OCI-LY7 (cell line): ENCODE results near the gene OLFM2. TPM values are rescaled to one million over a fixed set of nuclear protein-coding genes. Genes with fewer than 3 reads are reported as not detected.
"Not testable (repeated sequence)": the region's sequence is repeated elsewhere in the genome, so short reads cannot be mapped to it uniquely, and the experiment has no call there.

Experiments
- BruUV-seq: library from RNA; stranded (reverse); fragments of 400-500 nt; replicated peaks from 2 replicates; lab custom pipeline; 2021; lab: Mats Ljungman, UMichigan
- CTCF ChIA-PET: fragments of 300-600 bp; sonication (Branson Sonifier 250); formaldehyde crosslinking; loops from one replicate; lab custom pipeline; 2022; ENCODE audit warnings: antibody characterized with exemption; ENCODE audit not compliant: unreplicated experiment; lab: Charles Lee
- POLR2A ChIA-PET: fragments of 300-600 bp; sonication (Branson Sonifier 250); formaldehyde crosslinking; loops from one replicate; lab custom pipeline; 2022; ENCODE audit warnings: antibody characterized with exemption; lab: Charles Lee
- DNase-seq: peaks from one replicate; pipeline ENCODE4 v3.0.0-alpha.2; 2015; ENCODE audit warnings: low spot score
- H2AFZ ChIP-seq: fragments of 200-600 bp; sonication (generic), shearing (Covaris generic); 2 replicates; pipeline ENCODE4 v1.6.1; 2014; ENCODE audit warnings: mild to moderate bottlenecking, antibody characterized with exemption, low read length, moderate library complexity
- H3K27ac ChIP-seq: fragments of 200-600 bp; sonication (generic); 2 replicates; pipeline ENCODE4 v1.5.1; 2014; ENCODE audit warnings: mixed run types, low read depth, mild to moderate bottlenecking, moderate library complexity, low read length, inconsistent platforms; ENCODE audit not compliant: poor library complexity, severe bottlenecking
- H3K36me3 ChIP-seq: fragments of 200-600 bp; sonication (generic); 2 replicates; pipeline ENCODE4 v1.6.1; 2014; ENCODE audit warnings: mild to moderate bottlenecking, antibody characterized with exemption, low read length, moderate library complexity, mixed read lengths; ENCODE audit not compliant: insufficient read depth
- H3K4me1 ChIP-seq: fragments of 200-600 bp; sonication (generic); 2 replicates; pipeline ENCODE4 v1.5.1; 2014; ENCODE audit warnings: mild to moderate bottlenecking, low read length; ENCODE audit not compliant: insufficient read depth, poor library complexity, severe bottlenecking
- H3K4me2 ChIP-seq: fragments of 200-600 bp; sonication (generic); 2 replicates; pipeline ENCODE4 v1.6.1; 2014; ENCODE audit warnings: mild to moderate bottlenecking, low read length
- H3K4me3 ChIP-seq: fragments of 200-600 bp; sonication (generic); 2 replicates; pipeline ENCODE4 v1.5.1; 2014; ENCODE audit warnings: mild to moderate bottlenecking, low read depth, low read length; ENCODE audit not compliant: poor library complexity, severe bottlenecking
- H3K79me2 ChIP-seq: fragments of 200-600 bp; sonication (generic); 2 replicates; pipeline ENCODE4 v1.6.1; 2016; ENCODE audit warnings: low read depth, mild to moderate bottlenecking, low read length, moderate library complexity, mixed read lengths; ENCODE audit not compliant: insufficient read depth
- H3K9me2 ChIP-seq: fragments of 200-600 bp; sonication (generic); 2 replicates; pipeline ENCODE4 v1.6.1; 2016; ENCODE audit warnings: mild to moderate bottlenecking, low read length, mixed read lengths; ENCODE audit not compliant: insufficient read depth
- H3K9me3 ChIP-seq: fragments of 200-600 bp; sonication (generic); 2 replicates; pipeline ENCODE4 v1.6.1; 2014; ENCODE audit warnings: mild to moderate bottlenecking, mixed run types, low read length, mixed read lengths
- H4K20me1 ChIP-seq: fragments of 200-600 bp; sonication (generic); 2 replicates; pipeline ENCODE4 v1.6.1; 2014; ENCODE audit warnings: mild to moderate bottlenecking, antibody characterized with exemption, low read length, moderate library complexity, mixed read lengths; ENCODE audit not compliant: insufficient read depth
- EZH2phosphoT487 ChIP-seq: fragments of 200-600 bp; sonication (generic); IDR thresholded peaks from 2 replicates; pipeline ENCODE4 v1.6.1; 2018; ENCODE audit warnings: low read depth, borderline replicate concordance, mild to moderate bottlenecking, mixed run types, antibody characterized with exemption, low read length, moderate library complexity, mixed read lengths
- intact Hi-C: fragments of 100-400 bp; cut with micrococcal nuclease; formaldehyde crosslinking; loops from one replicate; pipeline ENCODE4 v1.10.0; 2022; ENCODE audit not compliant: unreplicated experiment
- total RNA-seq, 2 experiments: library from RNA; depleted of rRNA in 1 of 2; stranded (reverse); fragments of >200 nt in 1 of 2; shearing (Covaris generic) in 1 of 2; gene quantifications; 2 replicates each; pipeline ENCODE4 v1.2.3, GENCODE V29; 2014 to 2022
- TF ChIP-seq, protein P1 (sequence below): fragments of 200-600 bp; sonication (generic); conservative IDR thresholded peaks from 2 replicates; pipeline ENCODE4 v1.5.1; 2014; ENCODE audit warnings: mild to moderate bottlenecking, antibody characterized with exemption, low read length, moderate library complexity, mixed read lengths

The OLFM2 gene
- total RNA-seq, 2 experiments from 2014 or later, result not detected

DNA sequence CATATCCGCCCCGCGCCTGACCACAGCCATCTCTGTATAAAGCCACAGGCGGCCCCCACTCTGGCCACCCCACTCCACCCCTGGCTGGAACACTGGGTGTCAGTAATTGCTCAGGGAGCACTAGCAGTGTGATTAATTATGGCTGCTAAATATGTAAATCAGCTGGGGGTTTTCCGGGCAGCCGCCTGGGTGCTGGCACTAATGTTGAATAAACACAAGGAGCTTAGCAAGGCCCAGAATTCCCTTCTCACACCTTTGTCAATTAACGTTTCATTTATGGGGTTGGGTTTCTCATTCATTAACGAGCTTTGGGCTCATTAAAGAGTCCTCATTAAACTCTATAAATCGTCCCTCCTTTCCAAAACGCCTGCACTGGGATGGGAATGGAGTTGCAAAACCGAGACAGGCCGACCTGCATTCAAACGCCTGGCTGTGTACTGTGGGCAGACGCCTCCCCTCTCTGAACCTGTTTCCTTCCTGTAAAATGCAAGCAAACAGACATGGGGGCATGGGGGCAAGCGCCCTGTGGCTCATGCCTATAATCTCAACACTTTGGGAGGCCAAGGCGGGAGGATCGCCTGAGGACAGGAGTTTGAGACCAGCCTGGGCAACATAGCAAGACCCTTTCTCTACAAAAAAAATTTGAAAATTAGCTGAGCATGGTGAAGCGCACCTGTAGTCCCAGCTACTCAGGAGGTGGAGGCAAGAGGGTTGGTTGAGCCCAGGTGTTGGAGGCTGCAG, 17.7 kb upstream of the OLFM2 start:
- intact Hi-C loops, result no loop called here

DNA sequence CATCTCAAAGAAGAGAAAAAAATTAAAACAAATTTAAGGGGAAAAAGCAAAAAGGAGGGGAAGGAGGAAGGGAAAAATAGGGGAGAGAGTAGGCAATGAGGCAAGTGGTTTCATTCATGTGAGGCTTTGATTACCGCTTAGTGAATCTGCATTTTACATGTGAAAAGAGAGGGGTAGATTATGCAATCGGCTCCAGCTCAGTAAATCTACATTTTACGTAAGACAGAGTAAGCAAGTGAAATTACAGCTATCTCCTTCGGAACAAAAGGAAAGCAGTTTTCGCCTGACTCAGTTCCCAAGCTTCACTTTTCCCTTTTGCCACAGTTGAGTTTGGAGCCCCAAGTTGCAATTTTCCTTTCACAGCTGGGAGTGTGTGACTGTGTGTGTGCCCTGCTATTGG, 16.0 kb upstream of the OLFM2 start:
- no peaks in the 10 kb centered on the region for H4K20me1 ChIP-seq
- ChIA-PET CTCF (no interaction called here), POLR2A (interaction anchor here (0.8 kb wide), 1 partner anchor 9 kb away, joined by 3 read pairs; no protein-coding TSS in a partner anchor)
- H3K36me3 ChIP-seq, result no peaks in the 10 kb centered on the region
- H3K9me2 ChIP-seq, result no peaks in the 10 kb centered on the region
- no peak overlapping the region for H3K27ac ChIP-seq
- no peak overlapping the region for H2AFZ ChIP-seq
- H3K4me1 ChIP-seq, result no peaks in the 10 kb centered on the region
- DNase-seq, result no peak
- no peak overlapping the region for H3K4me3 ChIP-seq
- H3K79me2 ChIP-seq, result no peaks in the 10 kb centered on the region
- no peaks in the 10 kb centered on the region for H3K9me3 ChIP-seq
- no TSS peak for BruUV-seq
- intact Hi-C loops, result no loop called here
- H3K4me2 ChIP-seq, result no peak overlapping the region
- TF ChIP-seq, protein P1, sequence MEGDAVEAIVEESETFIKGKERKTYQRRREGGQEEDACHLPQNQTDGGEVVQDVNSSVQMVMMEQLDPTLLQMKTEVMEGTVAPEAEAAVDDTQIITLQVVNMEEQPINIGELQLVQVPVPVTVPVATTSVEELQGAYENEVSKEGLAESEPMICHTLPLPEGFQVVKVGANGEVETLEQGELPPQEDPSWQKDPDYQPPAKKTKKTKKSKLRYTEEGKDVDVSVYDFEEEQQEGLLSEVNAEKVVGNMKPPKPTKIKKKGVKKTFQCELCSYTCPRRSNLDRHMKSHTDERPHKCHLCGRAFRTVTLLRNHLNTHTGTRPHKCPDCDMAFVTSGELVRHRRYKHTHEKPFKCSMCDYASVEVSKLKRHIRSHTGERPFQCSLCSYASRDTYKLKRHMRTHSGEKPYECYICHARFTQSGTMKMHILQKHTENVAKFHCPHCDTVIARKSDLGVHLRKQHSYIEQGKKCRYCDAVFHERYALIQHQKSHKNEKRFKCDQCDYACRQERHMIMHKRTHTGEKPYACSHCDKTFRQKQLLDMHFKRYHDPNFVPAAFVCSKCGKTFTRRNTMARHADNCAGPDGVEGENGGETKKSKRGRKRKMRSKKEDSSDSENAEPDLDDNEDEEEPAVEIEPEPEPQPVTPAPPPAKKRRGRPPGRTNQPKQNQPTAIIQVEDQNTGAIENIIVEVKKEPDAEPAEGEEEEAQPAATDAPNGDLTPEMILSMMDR, result no peak
- no peak for TF ChIP-seq EZH2phosphoT487

More for the DNA sequence above, 17.7 kb upstream of the OLFM2 start:
- H3K9me2 ChIP-seq, result no peaks in the 10 kb centered on the region
- BruUV-seq, result no TSS peak
- no peak for TF ChIP-seq EZH2phosphoT487
- TF ChIP-seq, protein P1, result no peak
- no peaks in the 10 kb centered on the region for H3K4me1 ChIP-seq
- H3K79me2 ChIP-seq, result no peaks in the 10 kb centered on the region
- no peak overlapping the region; the same call in 1 of the 2 replicates for H3K4me2 ChIP-seq
- H2AFZ ChIP-seq, result no peak overlapping the region
- H3K9me3 ChIP-seq, result no peaks in the 10 kb centered on the region
- no peaks in the 10 kb centered on the region for H3K36me3 ChIP-seq
- H3K27ac ChIP-seq, result no peak overlapping the region
- ChIA-PET CTCF (no interaction called here), POLR2A (no interaction called here)
- no peaks in the 10 kb centered on the region for H4K20me1 ChIP-seq
- H3K4me3 ChIP-seq, result no peak overlapping the region
- DNase-seq, result no peak

DNA sequence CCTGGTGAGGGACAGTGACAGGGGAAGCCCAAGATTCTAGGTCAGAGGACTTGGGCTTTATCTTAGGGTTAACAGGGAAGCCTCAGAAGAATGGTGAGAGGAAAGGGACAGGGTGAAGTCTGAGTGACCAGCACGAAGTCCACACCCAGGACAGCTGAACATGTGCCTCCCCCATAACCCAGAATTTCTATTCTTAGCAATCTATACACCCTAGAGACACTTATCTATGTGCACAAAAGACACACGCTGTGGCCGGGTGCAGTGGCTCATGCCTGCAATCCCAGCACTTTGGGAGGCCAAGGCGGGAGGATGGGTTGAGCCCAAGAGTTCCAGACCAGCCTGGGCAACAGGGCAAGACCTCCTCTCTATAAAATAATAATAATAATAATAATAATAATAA, 11.1 kb upstream of the OLFM2 start:
- Histone ChIP-seq H3K9me3 (no peaks in the 10 kb centered on the region), H3K9me2 (no peaks in the 10 kb centered on the region), H3K4me1 (no peaks in the 10 kb centered on the region), H2AFZ (no peak overlapping the region), H3K79me2 (no peaks in the 10 kb centered on the region), H3K4me2 (no peak overlapping the region), H4K20me1 (no peaks in the 10 kb centered on the region), H3K27ac (no peak overlapping the region), H3K36me3 (no peaks in the 10 kb centered on the region), H3K4me3 (no peak overlapping the region)
- TF ChIP-seq EZH2phosphoT487, result no peak
- TF ChIP-seq, protein P1, result no peak
- CTCF ChIA-PET, result no interaction called here
- no TSS peak for BruUV-seq
- POLR2A ChIA-PET, result no interaction called here
- intact Hi-C loops, result no loop called here
- no peak for DNase-seq

DNA sequence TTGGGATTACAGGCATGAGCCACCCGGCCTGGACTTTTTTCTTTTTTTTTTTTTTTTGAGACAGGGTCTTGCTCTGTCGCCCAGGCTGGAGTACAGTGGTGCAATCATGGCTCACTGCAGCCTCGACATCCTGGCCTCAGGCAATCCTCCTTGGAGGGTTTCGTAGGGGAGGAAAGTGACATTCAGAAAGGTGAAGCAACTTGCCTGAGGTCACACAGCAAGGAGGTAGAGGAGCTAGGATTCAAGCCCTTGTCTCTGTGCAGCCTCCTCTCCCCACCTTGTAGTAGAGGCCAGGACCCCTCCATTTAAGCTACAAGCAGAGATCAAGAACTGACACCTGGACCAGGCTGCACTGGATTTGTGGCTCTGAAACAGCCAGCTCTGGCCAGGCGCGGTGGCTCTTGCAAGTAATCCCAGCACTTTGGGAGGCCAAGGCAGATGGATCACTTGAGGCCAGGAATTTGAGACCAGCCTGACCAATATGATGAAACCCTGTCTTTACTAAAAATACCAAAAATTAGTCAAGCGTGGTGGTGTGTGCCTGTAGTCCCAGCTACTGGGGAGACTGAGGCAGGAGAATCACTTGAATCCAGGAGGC, 10.3 kb upstream of the OLFM2 start:
- POLR2A ChIA-PET, CTCF ChIA-PET, H4K20me1 ChIP-seq, H3K79me2 ChIP-seq, intact Hi-C loops, H3K4me2 ChIP-seq, H3K4me3 ChIP-seq, H2AFZ ChIP-seq, H3K27ac ChIP-seq, H3K36me3 ChIP-seq, H3K9me2 ChIP-seq, BruUV-seq, DNase-seq, H3K4me1 ChIP-seq, H3K9me3 ChIP-seq: not testable (repeated sequence)
